ENCODE data around the gene ZP2. TPM values are rescaled to one million over a fixed set of nuclear protein-coding genes. Genes with fewer than 3 reads are reported as not detected.

ZP2 gene
- total RNA-seq, 4 donors from 2014 or later, result 0.27 TPM; not detected in 3

- no peak overlapping the region for H3K4me3 ChIP-seq
- in situ Hi-C loops (cut with MboI; ENCODE audit: low pct_ligation_motif_present in 1 of 4, low pct_unique_long_range_greater_than_20kb in 1 of 4, low sequenced_read_pairs in 3 of 4) (no loop called here), intact Hi-C loops (cut with DNase I; ENCODE audit: low total_unique reads) (no loop called here)
- H3K9me3 ChIP-seq, result no peaks in the 10 kb centered on the region
- no peaks in the 10 kb centered on the region for H3K36me3 ChIP-seq
- WGBS, 2 donors (ENCODE audit: low coverage in 1 of 2), result 52 to 65% methylated on average over 4 of the region's 4 CpGs
- H3K27ac ChIP-seq, result no peak overlapping the region
- TF ChIP-seq EP300 (IDR thresholded peaks at IDR 0.05; ENCODE audit: low read depth) (no peak), POLR2AphosphoS5 (IDR thresholded peaks at IDR 0.05) (no peak)
- peaks cover 0 to 20% (median 3%) of the 10 kb centered on the region in 4 donors for H3K4me1 ChIP-seq
- H3K27me3 ChIP-seq, result peaks cover 3% of the 10 kb centered on the region
- DNase-seq, result no peak
These were observed 28.3 kb upstream of the ZP2 start for GRCh38 chr16:21239646-21240045.

GRCh38 chr16:21236831-21237230 is 25.5 kb upstream of the ZP2 start:
- no peak overlapping the region for H3K4me3 ChIP-seq
- peaks cover 0 to 23% (median 1%) of the 10 kb centered on the region in 4 donors for H3K4me1 ChIP-seq
- no peaks in the 10 kb centered on the region for H3K27me3 ChIP-seq
- H3K9me3 ChIP-seq, result no peaks in the 10 kb centered on the region
- H3K36me3 ChIP-seq, result no peaks in the 10 kb centered on the region
- intact Hi-C loops (cut with DNase I; ENCODE audit: low total_unique reads) (no loop called here), in situ Hi-C loops (cut with MboI; ENCODE audit: low pct_ligation_motif_present in 1 of 4, low pct_unique_long_range_greater_than_20kb in 1 of 4, low sequenced_read_pairs in 3 of 4) (no loop called here)
- H3K27ac ChIP-seq, result no peak overlapping the region
- no peak for DNase-seq
- no peak for TF ChIP-seq EP300 (IDR thresholded peaks at IDR 0.05; ENCODE audit: low read depth)
- TF ChIP-seq CTCF (IDR thresholded peaks at IDR 0.05), result no peak
- TF ChIP-seq POLR2A (IDR thresholded peaks at IDR 0.05), result no peak
- TF ChIP-seq POLR2AphosphoS5 (IDR thresholded peaks at IDR 0.05), result no peak
- WGBS, 2 donors (ENCODE audit: low coverage in 1 of 2), result 92% methylated on average over 5 of the region's 5 CpGs; no CpG with 5 or more reads in 1 of the 2 donors

GRCh38 chr16:21235199-21235585 is 23.8 kb upstream of the ZP2 start:
- in situ Hi-C loops (cut with MboI; ENCODE audit: low pct_ligation_motif_present in 1 of 4, low pct_unique_long_range_greater_than_20kb in 1 of 4, low sequenced_read_pairs in 3 of 4) (no loop called here), intact Hi-C loops (cut with DNase I; ENCODE audit: low total_unique reads) (no loop called here)
- H3K27ac ChIP-seq, result peak overlapping the region; percentile 41 to 84 (median 81)
- H3K27me3 ChIP-seq, result no peaks in the 10 kb centered on the region
- TF ChIP-seq POLR2AphosphoS5 (IDR thresholded peaks at IDR 0.05) (no peak), CTCF (IDR thresholded peaks at IDR 0.05) (no peak)
- peaks cover 0 to 29% (median 4%) of the 10 kb centered on the region in 4 donors for H3K4me1 ChIP-seq
- 32 to 50% methylated on average over 3 of the region's 3 CpGs for WGBS, 2 donors (ENCODE audit: low coverage in 1 of 2)
- no peak for DNase-seq
- peak overlapping the region in 3 of 4 donors; percentile 38 to 57 (median 47) for H3K4me3 ChIP-seq
- no peaks in the 10 kb centered on the region for H3K36me3 ChIP-seq
- H3K9me3 ChIP-seq, result no peaks in the 10 kb centered on the region

- H3K4me3 ChIP-seq, result peak within 1 kb of the TSS; percentile 19 to 57 (median 42)
These were observed 22.3 kb upstream of the ZP2 start, which contains the start of gene ANKS4B for GRCh38 chr16:21233521-21234150. Gene ANKS4B (plus strand): TSS chr16:21233699. CDS start chr16:21233738, 39 bp downstream.

More at GRCh38 chr16:21233521-21234150, 22.3 kb upstream of the ZP2 start, which contains the start of gene ANKS4B:
- H3K9me3 ChIP-seq, result no peaks in the 10 kb centered on the region
- TF ChIP-seq EP300 (IDR thresholded peaks at IDR 0.05; ENCODE audit: low read depth) (no peak), POLR2A (IDR thresholded peaks at IDR 0.05) (peak; percentile 82), POLR2AphosphoS5 (IDR thresholded peaks at IDR 0.05) (peak; percentile 88 to 96 (median 92)), CTCF (IDR thresholded peaks at IDR 0.05) (no peak)
- H3K4me1 ChIP-seq, result peaks cover 0 to 21% (median 3%) of the 10 kb centered on the region in 4 donors
- H3K27me3 ChIP-seq, result no peaks in the 10 kb centered on the region
- peak; percentile 81 for DNase-seq
- in situ Hi-C loops (cut with MboI; ENCODE audit: low pct_ligation_motif_present in 1 of 4, low pct_unique_long_range_greater_than_20kb in 1 of 4, low sequenced_read_pairs in 3 of 4) (no loop called here), intact Hi-C loops (cut with DNase I; ENCODE audit: low total_unique reads) (no loop called here)
- WGBS, 2 donors (ENCODE audit: low coverage in 1 of 2), result 53 to 58% methylated on average over 6 to 11 of the region's 11 CpGs
- no peaks in the 10 kb centered on the region for H3K36me3 ChIP-seq
- H3K27ac ChIP-seq, result peak within 1 kb of the TSS; percentile 79 to 84 (median 82)

All from transverse colon (tissue), 4 donors.